H1 (cell line): ENCODE results near the gene PKN3.

Experiments used
- EGR1 ChIP-seq: IDR thresholded peaks from 2 replicates; pipeline ENCODE4 v1.6.1; 2011; ENCODE audit warnings: low read depth, low read length, borderline replicate concordance
- JUN ChIP-seq: IDR thresholded peaks from 2 replicates; pipeline ENCODE4 v1.6.1; 2011; ENCODE audit warnings: low read depth, mild to moderate bottlenecking, improper control_type of control experiment, low read length
- KDM1A ChIP-seq: fragments of 200-600, 300-600 bp; sonication (generic); IDR thresholded peaks from 2 replicates; pipeline ENCODE4 v1.7.1; 2016; ENCODE audit warnings: mild to moderate bottlenecking, low read length, borderline replicate concordance
- KDM4A ChIP-seq: IDR thresholded peaks from one replicate; pipeline ENCODE4 v1.7.1; 2012; ENCODE audit warnings: low read depth, mild to moderate bottlenecking, moderate library complexity, low read length, inconsistent platforms; ENCODE audit not compliant: severe bottlenecking
- POLR2A ChIP-seq, 2 experiments: IDR thresholded peaks; 1 replicate in 1 of 2; 2 replicates in 1 of 2; pipeline ENCODE4 v1.6.1; 2011; ENCODE audit warnings: low read depth in 2 of 2, low read length in 2 of 2, mild to moderate bottlenecking in 2 of 2; ENCODE audit errors: control extremely low read depth in 1 of 2
- RNF2 ChIP-seq: fragments of 200-900, 300-1000 bp; sonication (generic); IDR thresholded peaks from 2 replicates; pipeline ENCODE4 v1.7.1; 2016; ENCODE audit warnings: borderline replicate concordance, low read depth, mild to moderate bottlenecking, antibody characterized with exemption, low read length; ENCODE audit not compliant: poor library complexity, severe bottlenecking; ENCODE audit errors: missing control alignments
- RXRA ChIP-seq: IDR thresholded peaks from 2 replicates; pipeline ENCODE4 v1.6.1; 2011; ENCODE audit warnings: low read depth, mild to moderate bottlenecking, low read length, moderate library complexity; ENCODE audit not compliant: insufficient read depth
- TF ChIP-seq, protein P1 (sequence below), 3 experiments: IDR thresholded peaks; 1 replicate in 2 of 3; 2 replicates in 1 of 3; pipeline versions ENCODE4 v1.5.1 to v1.6.1; 2011; ENCODE audit warnings: low read length in 3 of 3, mild to moderate bottlenecking in 3 of 3, inconsistent platforms in 2 of 3, low read depth in 1 of 3, moderate library complexity in 1 of 3; ENCODE audit not compliant: insufficient read depth in 1 of 3; ENCODE audit errors: control extremely low read depth in 1 of 3
- TF ChIP-seq, protein P2 (sequence below): IDR thresholded peaks from 2 replicates; pipeline ENCODE4 v1.6.1; 2012; ENCODE audit warnings: inconsistent platforms

DNA sequence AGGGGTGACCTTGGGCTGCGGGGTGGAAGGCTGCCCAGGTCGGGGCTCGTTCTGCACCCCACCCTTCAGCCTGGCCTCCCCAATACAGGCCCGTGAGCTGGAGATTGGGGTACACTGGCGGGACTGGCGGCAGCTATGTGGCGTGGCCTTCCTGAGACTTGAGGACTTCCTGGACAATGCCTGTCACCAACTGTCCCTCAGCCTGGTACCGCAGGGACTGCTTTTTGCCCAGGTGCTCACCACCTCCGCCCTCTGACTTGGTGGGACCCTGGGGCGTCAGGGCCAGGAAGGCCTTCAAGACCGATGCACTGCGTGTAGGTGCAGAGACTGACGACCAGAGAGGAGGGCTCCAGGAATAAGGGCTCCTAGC, 11.1 kb downstream of the PKN3 start:
- TF ChIP-seq, protein P1, sequence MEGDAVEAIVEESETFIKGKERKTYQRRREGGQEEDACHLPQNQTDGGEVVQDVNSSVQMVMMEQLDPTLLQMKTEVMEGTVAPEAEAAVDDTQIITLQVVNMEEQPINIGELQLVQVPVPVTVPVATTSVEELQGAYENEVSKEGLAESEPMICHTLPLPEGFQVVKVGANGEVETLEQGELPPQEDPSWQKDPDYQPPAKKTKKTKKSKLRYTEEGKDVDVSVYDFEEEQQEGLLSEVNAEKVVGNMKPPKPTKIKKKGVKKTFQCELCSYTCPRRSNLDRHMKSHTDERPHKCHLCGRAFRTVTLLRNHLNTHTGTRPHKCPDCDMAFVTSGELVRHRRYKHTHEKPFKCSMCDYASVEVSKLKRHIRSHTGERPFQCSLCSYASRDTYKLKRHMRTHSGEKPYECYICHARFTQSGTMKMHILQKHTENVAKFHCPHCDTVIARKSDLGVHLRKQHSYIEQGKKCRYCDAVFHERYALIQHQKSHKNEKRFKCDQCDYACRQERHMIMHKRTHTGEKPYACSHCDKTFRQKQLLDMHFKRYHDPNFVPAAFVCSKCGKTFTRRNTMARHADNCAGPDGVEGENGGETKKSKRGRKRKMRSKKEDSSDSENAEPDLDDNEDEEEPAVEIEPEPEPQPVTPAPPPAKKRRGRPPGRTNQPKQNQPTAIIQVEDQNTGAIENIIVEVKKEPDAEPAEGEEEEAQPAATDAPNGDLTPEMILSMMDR (IDR thresholded peaks at IDR 0.05; ENCODE audit: control extremely low read depth in 1 of 3, insufficient read depth in 1 of 3, low read depth in 1 of 3, low read length in 3 of 3) = no peak
- no peak for TF ChIP-seq RXRA
- no peak for TF ChIP-seq KDM4A
- no peak for TF ChIP-seq RNF2
- no peak for TF ChIP-seq KDM1A
- no peak for TF ChIP-seq JUN
- TF ChIP-seq, protein P2, sequence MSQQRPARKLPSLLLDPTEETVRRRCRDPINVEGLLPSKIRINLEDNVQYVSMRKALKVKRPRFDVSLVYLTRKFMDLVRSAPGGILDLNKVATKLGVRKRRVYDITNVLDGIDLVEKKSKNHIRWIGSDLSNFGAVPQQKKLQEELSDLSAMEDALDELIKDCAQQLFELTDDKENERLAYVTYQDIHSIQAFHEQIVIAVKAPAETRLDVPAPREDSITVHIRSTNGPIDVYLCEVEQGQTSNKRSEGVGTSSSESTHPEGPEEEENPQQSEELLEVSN = no peak
- no peak for TF ChIP-seq POLR2A (IDR thresholded peaks at IDR 0.05; ENCODE audit: control extremely low read depth in 1 of 2, low read depth in 2 of 2, low read length in 2 of 2)
- no peak for TF ChIP-seq EGR1
